Effector CD4-positive, alpha-beta T cell (primary cell): ENCODE results near the gene FAF2.
"Not testable (repeated sequence)": the region's sequence is repeated elsewhere in the genome, so short reads cannot be mapped to it uniquely, and the experiment has no call there.

Source experiments
- DNase-seq: peaks from one replicate; pipeline ENCODE4 v3.0.0-alpha.2; 2020

FAF2 gene

DNA sequence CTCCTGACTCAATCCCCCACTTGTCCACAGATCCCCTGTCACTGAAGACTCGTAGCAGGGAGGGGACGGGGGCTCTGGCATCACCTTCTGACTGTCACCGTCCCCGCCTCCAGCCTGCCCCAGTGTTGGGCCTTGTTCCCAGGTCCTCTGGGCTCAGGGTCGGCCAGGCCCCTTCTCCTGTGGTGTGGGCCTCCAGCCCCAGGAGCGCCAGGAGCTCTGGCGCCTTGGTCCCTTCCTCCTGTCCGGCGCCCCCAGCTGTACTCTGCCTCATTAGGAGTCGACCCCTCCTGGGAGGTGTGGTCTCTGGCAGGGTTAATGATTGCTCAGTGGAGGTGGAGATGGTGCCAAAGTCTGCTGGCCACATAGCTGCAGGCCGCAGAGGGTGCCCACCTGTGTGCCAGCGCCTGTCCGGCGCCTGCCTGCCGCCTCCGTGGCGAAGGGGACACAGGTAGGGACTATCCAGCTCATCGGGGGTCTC lies 100.8 kb downstream of the FAF2 start, which contains the start of gene CDHR2:
CDHR2 (plus strand) TSS at position 376 of the 478 bp plus-strand sequence. CDS start 16,011 bp downstream, outside the sequence.
- no peak for DNase-seq

DNA sequence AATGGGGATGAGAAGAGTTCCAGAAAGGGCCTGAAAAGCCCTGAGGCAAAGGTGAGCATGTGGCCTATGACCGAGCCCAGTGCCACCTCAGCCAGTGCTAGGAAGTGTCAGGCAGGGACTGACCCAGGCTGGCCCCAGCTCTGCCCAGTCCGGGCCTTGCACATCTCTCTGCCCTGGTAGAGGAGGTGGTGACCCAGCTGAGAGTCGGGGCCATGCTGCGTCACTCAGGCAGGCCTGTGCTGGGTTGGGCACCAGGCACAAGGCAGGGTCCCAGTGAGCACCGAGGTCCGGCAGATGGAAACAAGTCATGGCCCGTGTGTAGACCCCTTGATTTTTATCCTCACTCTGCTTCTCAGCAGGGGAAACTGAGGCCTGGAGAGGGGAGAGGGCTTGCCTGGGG lies 101.7 kb downstream of the FAF2 start:
- DNase-seq = no peak

DNA sequence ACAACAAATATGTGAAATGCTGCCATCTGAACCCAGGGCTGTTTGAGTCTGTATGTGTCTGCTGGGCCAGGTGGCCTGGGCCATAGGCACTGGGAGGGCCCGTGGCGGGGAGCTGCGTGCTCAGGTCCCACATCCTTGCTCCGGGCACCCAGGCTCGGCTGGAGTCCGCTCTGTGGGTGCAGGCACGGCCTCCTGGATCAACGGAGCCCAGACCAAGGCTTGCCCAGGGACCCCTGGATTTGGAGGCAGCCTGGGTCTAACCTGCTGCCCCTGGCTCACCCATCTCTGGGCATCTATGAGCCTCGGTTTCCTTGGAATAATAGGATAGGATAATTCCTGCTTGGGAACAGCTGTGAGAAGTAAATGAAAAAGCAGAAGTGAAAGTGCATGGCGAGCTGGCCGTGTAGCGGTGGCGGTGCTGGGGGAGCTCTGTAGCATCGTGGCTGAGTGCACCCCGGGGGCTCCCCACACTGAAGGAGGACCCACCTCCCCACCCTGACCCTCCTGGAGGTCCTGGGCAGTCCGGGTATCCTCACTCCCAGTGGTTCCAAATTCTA lies 102.2 kb downstream of the FAF2 start:
- DNase-seq = no peak

DNA sequence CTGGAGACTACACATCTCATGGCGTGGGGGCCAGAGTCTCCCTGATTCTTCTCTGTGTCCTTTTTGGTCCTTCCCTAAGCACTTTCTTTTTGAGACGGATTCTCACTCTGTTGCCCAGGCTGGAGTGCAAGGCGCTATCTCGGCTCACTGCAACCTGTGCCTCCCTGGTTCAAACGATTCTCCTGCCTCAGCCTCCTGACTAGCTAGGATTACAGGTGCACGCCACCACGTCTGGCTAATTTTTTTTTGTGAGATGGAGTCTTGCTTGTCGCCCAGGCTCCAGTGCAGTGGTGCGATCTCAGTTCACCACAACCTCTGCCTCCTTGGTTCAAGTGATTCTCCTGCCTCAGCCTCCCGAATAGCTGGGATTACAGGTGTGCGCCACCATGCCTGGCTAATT lies 102.8 kb downstream of the FAF2 start:
- not testable (repeated sequence) for DNase-seq

DNA sequence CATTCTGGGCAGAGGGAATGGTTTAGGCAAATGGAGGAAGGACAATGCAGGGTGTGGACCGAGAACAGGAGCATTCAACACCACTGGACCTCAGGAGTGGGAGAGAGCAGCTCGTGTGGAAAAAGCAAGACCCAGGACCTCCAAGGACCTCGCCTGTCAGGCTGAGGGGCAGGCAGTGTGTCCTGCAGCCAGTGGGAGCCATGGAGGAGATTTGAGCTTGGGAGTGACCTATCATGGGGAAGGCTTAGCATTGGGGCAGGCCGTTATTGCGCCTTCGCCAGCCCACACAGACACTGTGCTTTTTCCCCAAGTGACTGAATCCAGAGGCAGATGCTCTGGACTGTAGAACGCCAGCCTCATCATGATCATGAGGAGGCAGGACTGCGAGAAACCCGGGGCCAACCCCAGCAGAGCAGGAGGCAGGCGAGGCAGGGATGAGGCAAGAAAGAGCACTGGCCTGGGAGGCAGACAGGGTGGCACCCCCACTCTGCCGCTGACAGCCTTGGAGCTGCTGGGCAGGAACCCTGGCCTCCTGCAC lies 104.2 kb downstream of the FAF2 start:
- DNase-seq = no peak

DNA sequence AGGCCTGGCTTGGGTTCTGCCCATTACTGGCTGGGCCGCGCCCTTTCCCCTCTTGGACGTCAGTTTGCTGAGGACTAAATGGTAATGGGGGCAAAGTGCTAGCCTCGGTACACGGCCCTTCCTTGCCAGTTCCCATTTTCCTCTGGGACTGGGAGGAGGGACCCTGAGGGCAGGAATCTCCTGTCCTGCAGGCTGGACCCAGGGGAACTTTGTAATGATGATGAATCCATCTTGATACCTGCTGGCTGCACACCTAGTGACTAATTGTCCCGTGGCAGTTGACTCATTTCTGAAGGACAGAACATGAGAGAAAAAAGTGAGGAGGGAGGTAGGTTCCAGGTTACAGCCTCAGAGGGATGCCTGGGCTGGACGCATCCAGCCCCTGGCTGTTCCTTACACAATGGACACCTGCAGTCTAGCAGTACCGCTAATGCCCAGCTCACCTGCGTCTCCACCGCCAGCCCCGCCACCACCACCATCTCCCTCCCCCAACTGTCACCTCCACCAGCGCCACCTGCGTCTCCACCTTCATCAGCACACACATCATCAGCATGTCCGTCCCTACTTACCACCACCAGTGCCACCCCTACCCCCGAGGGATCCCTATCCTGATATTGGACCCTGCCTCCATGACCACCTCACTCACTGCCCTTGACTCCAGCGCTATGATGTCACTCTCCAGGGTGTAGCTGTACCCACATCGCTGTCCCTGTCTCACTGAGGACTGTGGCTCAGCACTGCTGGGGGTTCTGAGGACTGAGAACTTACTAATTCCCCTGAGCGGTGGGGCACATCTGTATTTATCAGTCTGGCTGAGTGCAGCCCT lies 105.3 kb downstream of the FAF2 start:
- DNase-seq = no peak

DNA sequence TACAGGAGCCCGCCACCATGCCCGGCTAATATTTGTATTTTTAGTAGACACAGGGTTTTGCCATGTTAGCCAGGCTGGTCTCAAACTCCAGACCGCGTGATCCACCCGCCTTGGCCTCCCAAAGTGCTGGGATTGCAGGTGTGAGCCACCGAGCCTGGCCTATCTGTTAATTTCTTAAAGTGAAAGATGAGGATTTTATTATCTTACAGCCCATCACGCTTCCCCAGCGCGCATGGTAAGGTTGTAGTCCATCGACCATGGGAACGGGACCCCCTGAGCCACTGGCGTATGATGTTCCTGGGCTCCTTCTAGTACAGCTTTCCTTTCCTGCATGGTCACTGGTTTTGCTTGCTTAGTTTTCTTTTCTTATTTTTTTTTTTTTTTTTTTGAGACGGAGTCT lies 109.7 kb downstream of the FAF2 start:
- no peak for DNase-seq
